HepG2 (cell line): ENCODE results near the gene CEP104. TPM values are rescaled to one million over a fixed set of nuclear protein-coding genes. Genes with fewer than 3 reads are reported as not detected.

ENCODE experiments used
- BCL6 ChIP-seq: IDR thresholded peaks from 2 replicates; pipeline ENCODE4 v1.6.1; 2016; ENCODE audit warnings: missing genetic modification reagents, missing compliant biosample characterization
- CC2D1A ChIP-seq: sonication (generic); formaldehyde crosslinking; IDR thresholded peaks from 2 replicates; pipeline ENCODE4 v1.8.1; 2023; ENCODE audit warnings: mild to moderate bottlenecking, missing genetic modification reagents
- GABPB1 ChIP-seq: IDR thresholded peaks from 2 replicates; pipeline ENCODE4 v1.6.1; 2016; ENCODE audit warnings: mild to moderate bottlenecking, missing genetic modification reagents, moderate library complexity, missing compliant biosample characterization
- HDAC2 ChIP-seq: sonication (generic); formaldehyde crosslinking; IDR thresholded peaks from 2 replicates; pipeline ENCODE4 v1.4.0; 2020; ENCODE audit warnings: missing genetic modification reagents
- KLF15 ChIP-seq: sonication (generic); formaldehyde crosslinking; IDR thresholded peaks from 2 replicates; pipeline ENCODE4 v1.8.1; 2023; ENCODE audit warnings: borderline replicate concordance, mild to moderate bottlenecking, inconsistent platforms, missing genetic modification reagents, mixed read lengths
- MAFK ChIP-seq, 2 experiments: IDR thresholded peaks in 1 of 2; conservative IDR thresholded peaks in 1 of 2; 2 replicates each; pipeline ENCODE4 v1.6.1; 2011; ENCODE audit warnings: improper control_type of control experiment in 2 of 2, low read length in 2 of 2
- MIER3 ChIP-seq: IDR thresholded peaks from 2 replicates; pipeline ENCODE4 v1.6.1; 2016; ENCODE audit warnings: missing compliant biosample characterization, borderline replicate concordance
- PAWR ChIP-seq: sonication (generic); formaldehyde crosslinking; IDR thresholded peaks from 2 replicates; pipeline ENCODE4 v1.4.0; 2020; ENCODE audit warnings: missing genetic modification reagents, mild to moderate bottlenecking, borderline replicate concordance
- REST ChIP-seq, 2 experiments: IDR thresholded peaks; 2 replicates each; pipeline ENCODE4 v1.6.1; 2011 to 2012; ENCODE audit warnings: low read length in 2 of 2, borderline replicate concordance in 1 of 2, low read depth in 1 of 2, mild to moderate bottlenecking in 1 of 2, moderate library complexity in 1 of 2
- SAFB2 ChIP-seq: sonication (generic); formaldehyde crosslinking; IDR thresholded peaks from 2 replicates; pipeline ENCODE4 v1.5.1; 2020; ENCODE audit warnings: missing genetic modification reagents, low read depth, mild to moderate bottlenecking, borderline replicate concordance
- ZBTB4 ChIP-seq: sonication (generic); formaldehyde crosslinking; IDR thresholded peaks from 2 replicates; pipeline ENCODE4 v1.4.0; 2020; ENCODE audit warnings: missing genetic modification reagents, mild to moderate bottlenecking, borderline replicate concordance
- ZNF205 ChIP-seq: IDR thresholded peaks from 2 replicates; pipeline ENCODE4 v1.6.1; 2018; ENCODE audit warnings: missing biosample characterization, missing genetic modification reagents
- ZNF24 ChIP-seq: fragments of 450-650 bp; IDR thresholded peaks from 2 replicates; pipeline ENCODE4 v1.6.1; 2017; ENCODE audit warnings: antibody characterized with exemption, mild to moderate bottlenecking
- ZNF30 ChIP-seq: sonication (generic); formaldehyde crosslinking; IDR thresholded peaks from 2 replicates; pipeline ENCODE4 v1.5.0; 2020; ENCODE audit warnings: mild to moderate bottlenecking, missing genetic modification reagents
- ZNF33B ChIP-seq: sonication (generic); formaldehyde crosslinking; IDR thresholded peaks from 2 replicates; pipeline ENCODE4 v1.5.1; 2020; ENCODE audit warnings: mild to moderate bottlenecking, missing genetic modification reagents
- ZNF512B ChIP-seq: sonication (generic); formaldehyde crosslinking; IDR thresholded peaks from 2 replicates; pipeline ENCODE4 v1.5.1; 2020; ENCODE audit warnings: missing genetic modification reagents, mild to moderate bottlenecking, borderline replicate concordance
- ZNF543 ChIP-seq: sonication (generic); formaldehyde crosslinking; IDR thresholded peaks from 2 replicates; pipeline ENCODE4 v1.4.0; 2020; ENCODE audit warnings: mild to moderate bottlenecking, missing genetic modification reagents
- ZNF550 ChIP-seq: sonication (generic); formaldehyde crosslinking; IDR thresholded peaks from 2 replicates; pipeline ENCODE4 v1.4.0; 2020; ENCODE audit warnings: mild to moderate bottlenecking, missing genetic modification reagents, borderline replicate concordance
- ZNF576 ChIP-seq: sonication (generic); formaldehyde crosslinking; IDR thresholded peaks from 2 replicates; pipeline ENCODE4 v1.4.0; 2020; ENCODE audit warnings: mild to moderate bottlenecking, missing genetic modification reagents
- polyA plus RNA-seq, 8 experiments: library from polyadenylated mRNA; depleted of rRNA in 3 of 8; stranded (reverse) in 7 of 8; unstranded in 1 of 8; fragments of >200 nt; fragmentation: Illumina TruSeq in 4 of 8; extraction: Trizol in 4 of 8; gene quantifications; 2 replicates each; pipeline versions ENCODE4 v1.2.1 to v1.2.3, GENCODE V29; 2011 to 2016; ENCODE audit warnings: low read depth in 4 of 8, missing spikeins in 1 of 8, mixed read lengths in 1 of 8; ENCODE audit not compliant: insufficient read depth in 1 of 8
- total RNA-seq, 5 experiments: library from RNA; depleted of rRNA; stranded (reverse); fragments of >200 nt; fragmentation: Illumina TruSeq; extraction: Trizol; gene quantifications; 2 replicates each; pipeline ENCODE4 v1.2.3, GENCODE V29; 2016; ENCODE audit warnings: low read depth in 1 of 5

Gene CEP104
- total and polyA plus RNA-seq, 2 of the 13 experiments (the other 11 are each of a cell fraction or from before 2014, with no cell fraction given): 20.4 to 30.1 TPM

GRCh38 chr1:3900150-3900968 is 43.3 kb upstream of the CEP104 start, which contains the start of gene C1orf174 (continued):
- TF ChIP-seq ZNF512B (no peak), ZNF205 (CRISPR knock-in tag) (no peak), PAWR (no peak), ZNF576 (CRISPR knock-in tag) (no peak), ZNF30 (CRISPR knock-in tag) (no peak), ZBTB4 (no peak), ZNF550 (CRISPR knock-in tag) (no peak), SAFB2 (CRISPR knock-in tag) (0 out of 2 replicates have a peak, but pooled peaks have one; percentile 15), KLF15 (CRISPR knock-in tag) (no peak), HDAC2 (CRISPR knock-in tag) (peak; percentile 25), REST (IDR thresholded peaks at IDR 0.05; ENCODE audit: borderline replicate concordance in 1 of 2, low read depth in 1 of 2, low read length in 2 of 2) (no peak), ZNF24 (no peak), ZNF33B (no peak), MAFK (conservative IDR thresholded peaks at IDR 0.05 in 1 of 2, IDR thresholded peaks at IDR 0.05 in 1 of 2; ENCODE audit: low read length in 2 of 2) (no peak), BCL6 (no peak), GABPB1 (peak; percentile 83), CC2D1A (CRISPR knock-in tag) (no peak), ZNF543 (CRISPR knock-in tag) (peak; percentile 69; the same call in 1 of the 2 replicates), MIER3 (CRISPR knock-in tag) (no peak)
